ENCODE results near the gene TGM5.

TGM5 gene

DNA sequence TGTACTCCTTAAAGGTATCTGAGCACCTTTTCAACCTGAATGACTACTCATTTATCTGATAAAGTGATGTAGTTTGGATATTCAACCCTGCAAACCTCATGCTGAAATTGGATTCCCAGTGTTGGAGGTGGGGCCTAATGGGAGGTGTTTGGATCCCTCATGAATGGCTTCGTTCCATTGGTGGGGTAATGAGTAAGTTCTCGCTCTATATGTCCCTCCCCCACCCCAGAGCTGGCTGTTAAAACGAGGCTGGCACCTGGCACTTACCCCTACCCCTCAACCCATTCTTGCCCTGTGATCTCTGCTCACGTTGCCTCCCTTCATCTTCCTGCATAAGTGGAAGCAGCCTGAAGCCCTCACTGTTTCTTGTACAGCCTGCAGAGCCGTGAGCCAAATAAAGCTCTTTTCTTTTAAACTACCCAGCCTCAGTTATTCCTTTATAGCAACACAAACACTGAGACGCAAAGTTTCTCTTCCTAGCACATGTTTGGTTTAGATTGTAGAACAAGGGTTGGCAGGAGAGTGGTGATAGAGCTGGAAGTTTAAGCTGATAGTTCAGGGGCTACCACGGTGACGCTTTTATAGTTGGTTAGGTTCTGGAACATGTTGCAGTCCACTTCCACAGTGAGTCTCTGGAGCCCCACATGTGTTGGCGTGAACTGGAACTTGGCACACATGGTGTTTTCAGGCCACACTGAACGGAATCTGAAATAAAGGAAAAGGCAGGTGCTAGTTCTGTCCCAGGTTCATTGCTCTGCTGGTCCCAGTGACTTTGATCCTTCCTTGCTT lies 69.8 kb downstream of the TGM5 start:
- DNase-seq (ENCODE audit: low read depth) = no peak
- no peak for TF ChIP-seq CTCF (IDR thresholded peaks at IDR 0.05; ENCODE audit: low read depth, low read length, missing control alignments)

DNA sequence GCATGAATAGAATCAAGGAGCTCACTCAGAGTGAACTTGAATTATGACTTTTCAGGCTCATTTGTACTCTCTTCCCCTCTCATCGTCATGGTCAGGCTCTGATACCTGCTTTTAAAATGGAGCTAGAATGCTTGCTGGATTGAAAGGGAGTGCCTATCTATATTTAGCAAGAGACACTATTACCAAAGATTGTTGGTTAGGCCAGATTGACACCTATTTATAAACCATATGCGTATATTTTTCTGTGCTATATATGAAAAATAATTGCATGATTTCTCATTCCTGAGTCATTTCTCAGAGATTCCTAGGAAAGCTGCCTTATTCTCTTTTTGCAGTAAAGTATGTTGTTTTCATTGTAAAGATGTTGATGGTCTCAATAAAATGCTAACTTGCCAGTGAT lies 71.9 kb downstream of the TGM5 start:
- no peak for TF ChIP-seq CTCF (IDR thresholded peaks at IDR 0.05; ENCODE audit: low read depth, low read length, missing control alignments)
- no peak for DNase-seq (ENCODE audit: low read depth)
- H3K4me3 ChIP-seq (ENCODE audit: low read depth, low read length) = no peak overlapping the region

More for the DNA sequence above, 69.8 kb downstream of the TGM5 start:
- H3K4me3 ChIP-seq (ENCODE audit: low read depth, low read length) = no peak overlapping the region

DNA sequence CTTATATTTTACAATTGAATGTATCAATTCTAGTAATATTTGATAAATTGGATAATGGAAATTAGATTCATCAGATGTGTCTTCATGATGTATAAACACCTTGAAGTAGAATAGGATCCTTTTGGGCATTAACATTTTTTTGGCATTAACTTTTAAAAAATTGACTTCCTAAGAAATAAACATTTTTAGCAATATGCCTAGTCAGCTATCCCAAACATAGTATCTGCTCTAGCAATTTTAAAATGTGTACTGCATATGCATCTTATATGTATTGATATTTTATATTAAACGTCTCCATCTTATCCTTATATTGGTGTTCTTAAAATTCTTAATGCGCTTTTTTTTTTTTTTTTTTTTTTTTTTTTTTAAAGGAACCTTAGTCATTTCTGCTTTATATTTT lies 73.0 kb downstream of the TGM5 start:
- DNase-seq (ENCODE audit: low read depth) = no peak
- H3K4me3 ChIP-seq (ENCODE audit: low read depth, low read length) = no peak overlapping the region

DNA sequence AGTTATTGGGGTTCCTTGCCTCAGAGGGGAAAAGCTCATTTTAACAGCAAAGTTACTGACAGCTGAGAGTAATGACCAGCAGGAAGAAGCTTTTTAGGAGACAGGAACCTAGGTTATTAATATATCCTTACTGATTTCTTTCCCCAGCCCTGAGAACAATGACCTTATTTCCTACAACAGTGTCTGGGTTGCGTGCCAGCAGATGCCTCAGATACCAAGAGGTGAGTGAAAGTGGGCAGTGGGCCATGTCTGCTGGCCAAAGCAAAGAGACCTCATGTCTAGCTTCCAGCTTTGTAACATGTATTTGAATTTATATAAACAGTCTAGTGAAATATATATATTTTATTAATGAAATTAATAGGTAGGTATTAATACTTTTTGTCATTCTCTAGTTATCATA lies 76.5 kb downstream of the TGM5 start:
- no peak overlapping the region for H3K4me3 ChIP-seq (ENCODE audit: low read depth, low read length)
- TF ChIP-seq CTCF (IDR thresholded peaks at IDR 0.05; ENCODE audit: low read depth, low read length, missing control alignments) = no peak
- no peak for DNase-seq (ENCODE audit: low read depth)

More for the DNA sequence above, 73.0 kb downstream of the TGM5 start:
- no peak for TF ChIP-seq CTCF (IDR thresholded peaks at IDR 0.05; ENCODE audit: low read depth, low read length, missing control alignments)

DNA sequence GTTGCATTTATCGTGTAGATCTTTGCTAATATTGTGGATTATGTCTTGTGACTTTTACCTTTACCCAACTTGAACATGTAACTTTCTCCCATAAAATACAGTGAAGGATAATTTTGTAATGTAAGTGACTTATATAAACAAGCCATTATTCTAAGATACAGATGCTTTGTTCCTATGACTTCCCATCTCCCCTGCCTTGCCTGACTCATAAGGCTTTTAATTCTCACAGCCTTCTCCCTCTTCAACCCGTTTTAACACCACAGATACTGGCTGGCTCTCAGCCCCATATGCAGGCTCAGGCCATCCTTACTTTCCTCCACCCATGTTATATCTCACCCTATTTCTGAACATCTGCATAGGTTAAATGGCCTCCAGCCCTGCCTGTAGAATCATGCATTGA lies 77.4 kb downstream of the TGM5 start:
- no peak for DNase-seq (ENCODE audit: low read depth)
- no peak for TF ChIP-seq CTCF (IDR thresholded peaks at IDR 0.05; ENCODE audit: low read depth, low read length, missing control alignments)
- H3K4me3 ChIP-seq (ENCODE audit: low read depth, low read length) = no peak overlapping the region

- TF ChIP-seq CTCF (IDR thresholded peaks at IDR 0.05; ENCODE audit: low read depth, low read length, missing control alignments) = peak; percentile 51
- DNase-seq (ENCODE audit: low read depth) = no peak
- H3K4me3 ChIP-seq (ENCODE audit: low read depth, low read length) = no peak overlapping the region
Measured at GRCh38 chr15:43187544-43188155, 79.1 kb downstream of the TGM5 start.

DNA sequence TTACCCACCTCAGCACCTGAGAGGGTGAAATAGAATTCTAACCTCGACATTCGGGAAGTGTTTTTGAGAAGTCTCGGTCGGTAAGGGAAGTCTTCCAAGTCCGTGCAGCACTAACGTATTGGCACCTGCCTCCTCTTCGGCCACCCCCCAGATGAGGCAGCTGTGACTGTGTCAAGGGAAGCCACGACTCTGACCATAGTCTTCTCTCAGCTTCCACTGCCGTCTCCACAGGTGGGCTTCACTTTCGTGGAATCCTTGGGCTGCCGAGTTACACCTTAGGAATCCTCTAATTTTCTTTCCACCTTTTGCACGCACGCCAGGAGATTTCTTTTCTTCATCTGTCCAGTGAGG lies 80.8 kb downstream of the TGM5 start:
- peak overlapping the region; percentile 70 for H3K4me3 ChIP-seq (ENCODE audit: low read depth, low read length)
- DNase-seq (ENCODE audit: low read depth) = no peak
- TF ChIP-seq CTCF (IDR thresholded peaks at IDR 0.05; ENCODE audit: low read depth, low read length, missing control alignments) = no peak
